GM12878 (cell line): ENCODE measurements around the gene KCNC1.

ENCODE experiments used
- BHLHE40 ChIP-seq, 2 experiments: fragments of 450-650 bp in 1 of 2; IDR thresholded peaks; 2 replicates each; pipeline ENCODE4 v1.6.1; 2011 to 2017; ENCODE audit warnings: low read depth in 2 of 2, borderline replicate concordance in 1 of 2, improper control_type of control experiment in 1 of 2, low read length in 1 of 2, mild to moderate bottlenecking in 1 of 2
- EP300 ChIP-seq, 2 experiments: fragments of 150-350 bp in 1 of 2; IDR thresholded peaks; 2 replicates each; pipeline ENCODE4 v1.6.1; 2011 to 2012; ENCODE audit warnings: low read depth in 2 of 2, low read length in 2 of 2, borderline replicate concordance in 1 of 2, improper control_type of control experiment in 1 of 2, inconsistent platforms in 1 of 2; ENCODE audit not compliant: control insufficient read depth in 1 of 2
- ETV6 ChIP-seq, 2 experiments: fragments of 450-650 bp in 1 of 2; IDR thresholded peaks in 1 of 2; conservative IDR thresholded peaks in 1 of 2; 2 replicates each; pipeline ENCODE4 v1.6.1; 2014; ENCODE audit warnings: antibody characterized with exemption in 1 of 2, borderline replicate concordance in 1 of 2, low read depth in 1 of 2, mild to moderate bottlenecking in 1 of 2, moderate library complexity in 1 of 2
- HCFC1 ChIP-seq: fragments of 150-350 bp; IDR thresholded peaks from 2 replicates; pipeline ENCODE4 v1.6.1; 2014; ENCODE audit warnings: low read length
- JUNB ChIP-seq: IDR thresholded peaks from 2 replicates; pipeline ENCODE4 v1.6.1; 2016; ENCODE audit warnings: antibody characterized with exemption, mild to moderate bottlenecking
- MEF2A ChIP-seq: IDR thresholded peaks from 2 replicates; pipeline ENCODE4 v1.6.1; 2011; ENCODE audit warnings: low read depth, mild to moderate bottlenecking, low read length, moderate library complexity; ENCODE audit not compliant: insufficient read depth
- MXI1 ChIP-seq: fragments of 150-350 bp; IDR thresholded peaks from 2 replicates; pipeline ENCODE4 v1.6.1; 2011; ENCODE audit warnings: low read depth, mild to moderate bottlenecking, inconsistent platforms, low read length, improper control_type of control experiment
- POLR2A ChIP-seq: IDR thresholded peaks from 2 replicates; pipeline ENCODE4 v1.6.1; 2011; ENCODE audit warnings: low read depth, mild to moderate bottlenecking, low read length
- ZNF207 ChIP-seq: fragments of 450-650 bp; IDR thresholded peaks from 2 replicates; pipeline ENCODE4 v1.6.1; 2014; ENCODE audit warnings: antibody characterized with exemption, mild to moderate bottlenecking, borderline replicate concordance
- ZSCAN29 ChIP-seq: fragments of 450-650 bp; IDR thresholded peaks from 2 replicates; pipeline ENCODE4 v1.6.1; 2017; ENCODE audit warnings: mild to moderate bottlenecking, moderate library complexity
- TF ChIP-seq, protein P1 (sequence below), 3 experiments: IDR thresholded peaks in 2 of 3; conservative IDR thresholded peaks in 1 of 3; 2 replicates each; pipeline ENCODE4 v1.5.1; 2011; ENCODE audit warnings: low read depth in 3 of 3, low read length in 3 of 3, mild to moderate bottlenecking in 3 of 3, control low read depth in 2 of 3, moderate library complexity in 2 of 3, inconsistent platforms in 1 of 3, mixed read lengths in 1 of 3; ENCODE audit not compliant: control insufficient read depth in 2 of 3, insufficient read depth in 1 of 3; ENCODE audit errors: extremely low read depth in 1 of 3
- TF ChIP-seq, protein P2 (sequence below): IDR thresholded peaks from 2 replicates; pipeline ENCODE4 v1.6.1; 2012; ENCODE audit warnings: mild to moderate bottlenecking, low read depth, low read length
- TF ChIP-seq, protein P3 (sequence below): IDR thresholded peaks from 2 replicates; pipeline ENCODE4 v1.6.1; 2011; ENCODE audit warnings: low read depth, mild to moderate bottlenecking, low read length, moderate library complexity, borderline replicate concordance; ENCODE audit errors: extremely low read depth

DNA sequence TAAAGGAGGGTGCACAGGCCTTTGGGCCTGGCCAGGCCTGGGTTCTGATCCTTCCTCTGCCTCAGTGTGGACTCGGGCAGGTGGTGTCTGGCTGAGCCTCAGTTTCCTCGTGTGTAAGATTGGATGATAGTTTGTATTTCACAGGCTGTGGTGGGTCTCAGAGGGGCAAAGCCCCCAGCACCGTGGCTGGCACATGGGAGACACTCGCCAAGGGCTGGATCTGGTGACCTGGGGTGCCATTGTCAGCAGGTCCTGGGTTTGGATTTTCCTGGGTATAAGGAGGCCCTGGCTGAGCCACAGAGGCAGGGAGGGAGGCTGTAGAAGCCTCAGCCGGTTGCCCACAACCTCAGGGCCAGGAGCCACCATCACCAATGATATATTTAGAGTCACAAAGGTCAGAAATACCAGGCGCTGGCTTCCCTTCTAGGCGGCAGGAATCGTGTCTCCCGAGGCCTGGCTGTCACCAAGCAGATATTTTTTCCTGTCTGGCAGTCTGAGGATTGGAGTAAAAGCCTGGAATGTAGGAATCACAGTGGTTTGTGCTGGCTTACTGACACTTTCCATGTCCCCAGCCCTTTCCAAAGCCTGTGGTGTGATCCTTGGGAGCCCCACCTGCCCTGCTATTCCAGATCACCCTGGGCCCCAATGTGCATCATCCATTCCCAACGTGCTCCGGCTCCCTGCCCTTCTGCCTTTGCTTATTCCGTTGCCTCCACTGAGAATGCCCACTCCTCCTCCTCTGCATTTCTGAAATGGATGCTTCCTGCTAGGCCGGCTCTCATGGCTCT lies 15.6 kb downstream of the KCNC1 start:
- no peak for TF ChIP-seq ZNF207
- no peak for TF ChIP-seq HCFC1
- TF ChIP-seq, protein P1, sequence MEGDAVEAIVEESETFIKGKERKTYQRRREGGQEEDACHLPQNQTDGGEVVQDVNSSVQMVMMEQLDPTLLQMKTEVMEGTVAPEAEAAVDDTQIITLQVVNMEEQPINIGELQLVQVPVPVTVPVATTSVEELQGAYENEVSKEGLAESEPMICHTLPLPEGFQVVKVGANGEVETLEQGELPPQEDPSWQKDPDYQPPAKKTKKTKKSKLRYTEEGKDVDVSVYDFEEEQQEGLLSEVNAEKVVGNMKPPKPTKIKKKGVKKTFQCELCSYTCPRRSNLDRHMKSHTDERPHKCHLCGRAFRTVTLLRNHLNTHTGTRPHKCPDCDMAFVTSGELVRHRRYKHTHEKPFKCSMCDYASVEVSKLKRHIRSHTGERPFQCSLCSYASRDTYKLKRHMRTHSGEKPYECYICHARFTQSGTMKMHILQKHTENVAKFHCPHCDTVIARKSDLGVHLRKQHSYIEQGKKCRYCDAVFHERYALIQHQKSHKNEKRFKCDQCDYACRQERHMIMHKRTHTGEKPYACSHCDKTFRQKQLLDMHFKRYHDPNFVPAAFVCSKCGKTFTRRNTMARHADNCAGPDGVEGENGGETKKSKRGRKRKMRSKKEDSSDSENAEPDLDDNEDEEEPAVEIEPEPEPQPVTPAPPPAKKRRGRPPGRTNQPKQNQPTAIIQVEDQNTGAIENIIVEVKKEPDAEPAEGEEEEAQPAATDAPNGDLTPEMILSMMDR (IDR thresholded peaks at IDR 0.05 in 2 of 3, conservative IDR thresholded peaks at IDR 0.05 in 1 of 3; ENCODE audit: control insufficient read depth in 2 of 3, extremely low read depth in 1 of 3, insufficient read depth in 1 of 3, low read depth in 3 of 3, low read length in 3 of 3) = no peak
- no peak for TF ChIP-seq ZSCAN29
- TF ChIP-seq MEF2A = no peak
- TF ChIP-seq MXI1 = no peak
- TF ChIP-seq ETV6 (conservative IDR thresholded peaks at IDR 0.05 in 1 of 2, IDR thresholded peaks at IDR 0.05 in 1 of 2; ENCODE audit: borderline replicate concordance in 1 of 2, low read depth in 1 of 2) = no peak
- no peak for TF ChIP-seq POLR2A
- no peak for TF ChIP-seq JUNB
- TF ChIP-seq, protein P2, sequence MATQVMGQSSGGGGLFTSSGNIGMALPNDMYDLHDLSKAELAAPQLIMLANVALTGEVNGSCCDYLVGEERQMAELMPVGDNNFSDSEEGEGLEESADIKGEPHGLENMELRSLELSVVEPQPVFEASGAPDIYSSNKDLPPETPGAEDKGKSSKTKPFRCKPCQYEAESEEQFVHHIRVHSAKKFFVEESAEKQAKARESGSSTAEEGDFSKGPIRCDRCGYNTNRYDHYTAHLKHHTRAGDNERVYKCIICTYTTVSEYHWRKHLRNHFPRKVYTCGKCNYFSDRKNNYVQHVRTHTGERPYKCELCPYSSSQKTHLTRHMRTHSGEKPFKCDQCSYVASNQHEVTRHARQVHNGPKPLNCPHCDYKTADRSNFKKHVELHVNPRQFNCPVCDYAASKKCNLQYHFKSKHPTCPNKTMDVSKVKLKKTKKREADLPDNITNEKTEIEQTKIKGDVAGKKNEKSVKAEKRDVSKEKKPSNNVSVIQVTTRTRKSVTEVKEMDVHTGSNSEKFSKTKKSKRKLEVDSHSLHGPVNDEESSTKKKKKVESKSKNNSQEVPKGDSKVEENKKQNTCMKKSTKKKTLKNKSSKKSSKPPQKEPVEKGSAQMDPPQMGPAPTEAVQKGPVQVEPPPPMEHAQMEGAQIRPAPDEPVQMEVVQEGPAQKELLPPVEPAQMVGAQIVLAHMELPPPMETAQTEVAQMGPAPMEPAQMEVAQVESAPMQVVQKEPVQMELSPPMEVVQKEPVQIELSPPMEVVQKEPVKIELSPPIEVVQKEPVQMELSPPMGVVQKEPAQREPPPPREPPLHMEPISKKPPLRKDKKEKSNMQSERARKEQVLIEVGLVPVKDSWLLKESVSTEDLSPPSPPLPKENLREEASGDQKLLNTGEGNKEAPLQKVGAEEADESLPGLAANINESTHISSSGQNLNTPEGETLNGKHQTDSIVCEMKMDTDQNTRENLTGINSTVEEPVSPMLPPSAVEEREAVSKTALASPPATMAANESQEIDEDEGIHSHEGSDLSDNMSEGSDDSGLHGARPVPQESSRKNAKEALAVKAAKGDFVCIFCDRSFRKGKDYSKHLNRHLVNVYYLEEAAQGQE = no peak
- no peak for TF ChIP-seq EP300 (IDR thresholded peaks at IDR 0.05; ENCODE audit: borderline replicate concordance in 1 of 2, control insufficient read depth in 1 of 2, low read depth in 2 of 2, low read length in 2 of 2)
- no peak for TF ChIP-seq BHLHE40 (IDR thresholded peaks at IDR 0.05; ENCODE audit: borderline replicate concordance in 1 of 2, low read depth in 2 of 2, low read length in 1 of 2)
- TF ChIP-seq, protein P3, sequence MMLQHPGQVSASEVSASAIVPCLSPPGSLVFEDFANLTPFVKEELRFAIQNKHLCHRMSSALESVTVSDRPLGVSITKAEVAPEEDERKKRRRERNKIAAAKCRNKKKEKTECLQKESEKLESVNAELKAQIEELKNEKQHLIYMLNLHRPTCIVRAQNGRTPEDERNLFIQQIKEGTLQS = no peak
